NCI-H2196 (cell line): ENCODE data around the gene STK10.
A peak's percentile ranks its signal among the peaks of the same experiment; 100 is the strongest.

Experiments used
- DNase-seq: peaks from one replicate; lab custom pipeline; 2025; ENCODE audit not compliant: unreplicated experiment; lab: John Stamatoyannopoulos, UW

The STK10 gene

DNA sequence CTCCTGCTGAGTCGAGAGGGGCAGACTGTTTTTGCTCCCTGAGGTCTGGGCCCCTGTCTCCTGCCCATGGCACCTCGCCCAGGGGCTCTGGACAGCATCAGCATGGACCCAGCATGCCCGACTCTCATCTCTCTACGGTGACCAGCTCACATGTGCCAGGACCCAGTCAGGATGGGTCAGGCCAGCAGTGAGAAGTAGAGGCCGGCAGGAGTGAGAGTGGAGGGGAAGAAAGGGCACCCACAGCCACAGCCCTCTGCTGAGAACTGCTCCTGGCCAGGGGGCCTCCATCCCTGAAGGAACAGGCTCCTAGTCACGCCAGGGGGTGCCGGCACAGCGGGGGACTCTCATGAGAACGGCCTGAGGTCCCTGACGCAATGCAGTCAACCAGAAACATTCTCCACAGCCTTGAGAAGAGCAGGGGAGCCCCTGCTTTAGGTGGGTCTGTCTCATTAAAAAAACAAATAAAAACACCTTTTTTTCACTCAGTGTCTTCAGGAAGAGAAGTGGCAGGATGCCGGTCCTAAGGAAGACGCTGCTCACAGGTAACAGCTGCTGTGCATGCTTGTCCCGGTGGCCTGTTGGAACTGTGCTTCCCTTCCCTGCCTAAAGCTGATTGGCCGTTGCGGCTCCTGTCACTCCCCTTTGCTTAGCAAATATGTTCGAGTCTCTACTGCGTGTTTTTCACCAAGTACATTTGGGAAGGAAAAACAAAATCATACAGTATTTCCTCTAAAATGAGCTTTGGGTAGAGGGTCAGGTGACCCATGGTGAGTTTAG is 95.9 kb downstream of the STK10 start:
- no peak for DNase-seq

DNA sequence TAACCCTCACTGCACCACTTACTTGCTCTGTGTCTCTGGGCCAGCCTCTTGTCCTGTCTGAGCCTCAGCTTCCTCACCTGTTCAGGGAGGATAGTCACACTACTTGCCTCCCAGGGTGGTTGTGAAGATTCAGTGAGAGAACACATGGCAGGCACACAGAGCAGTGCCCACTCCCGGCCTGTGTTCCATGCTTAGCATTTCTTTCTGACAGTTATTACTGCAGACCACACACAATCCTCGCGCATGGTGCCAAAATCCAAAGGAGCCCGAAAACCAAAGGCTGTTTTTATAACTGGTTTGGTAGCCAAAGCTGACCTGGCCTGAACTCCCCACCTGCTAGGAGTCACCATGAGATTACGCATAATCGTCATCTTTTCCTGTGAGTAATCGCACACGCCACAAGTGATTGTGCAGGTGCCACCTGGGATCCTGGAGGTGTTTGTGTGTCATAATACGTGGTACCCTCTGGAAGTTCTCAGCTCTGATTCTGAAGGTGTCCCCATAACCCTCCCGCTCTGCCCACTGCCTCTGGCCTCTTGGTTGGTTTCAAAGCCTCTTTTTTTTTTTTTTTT is 97.0 kb downstream of the STK10 start:
- DNase-seq: no peak

- no peak for DNase-seq
These were observed 98.5 kb downstream of the STK10 start for GRCh38 chr5:172089298-172090117.

GRCh38 chr5:172088801-172089200 is 99.2 kb downstream of the STK10 start:
- DNase-seq: no peak

DNA sequence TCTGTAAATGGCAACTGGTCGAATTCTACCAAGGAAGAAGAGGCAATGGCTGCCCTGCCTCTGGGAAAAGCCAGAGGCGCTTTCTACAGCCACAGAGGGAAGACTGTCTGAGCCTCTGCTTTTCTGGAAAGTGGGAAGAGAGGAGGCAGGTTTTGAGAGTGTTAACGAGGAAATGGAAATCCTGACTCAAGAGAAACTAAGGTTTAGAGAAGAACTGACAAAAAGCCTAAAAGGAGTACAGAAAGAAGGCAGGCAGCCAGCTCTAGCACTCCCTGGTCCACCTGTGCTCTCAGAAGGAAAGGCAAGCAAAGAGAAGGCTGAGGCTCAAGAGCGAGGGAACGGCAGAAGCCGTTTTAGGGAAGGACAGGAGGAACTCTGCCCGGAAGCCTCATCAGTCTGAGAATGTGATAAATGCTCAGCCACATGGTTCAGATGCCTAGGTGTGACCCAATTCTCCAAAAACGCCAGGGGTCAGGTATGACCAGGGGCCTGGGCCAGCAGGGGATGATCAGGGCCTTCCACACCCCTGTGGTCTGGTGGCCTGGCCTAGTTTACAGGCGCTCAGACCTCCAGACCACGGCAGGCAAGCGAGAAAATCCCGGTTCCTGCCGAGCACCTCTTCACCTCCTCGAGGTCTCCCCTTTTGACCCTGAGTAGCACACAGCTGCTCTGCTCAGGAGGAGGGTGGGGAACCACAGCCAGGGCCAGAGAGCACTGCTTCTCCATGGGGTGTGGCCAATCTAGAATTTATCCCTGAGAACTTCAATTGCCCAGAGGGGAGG is 101.6 kb downstream of the STK10 start:
- DNase-seq: no peak

GRCh38 chr5:172085738-172086137 is 102.3 kb downstream of the STK10 start:
- no peak for DNase-seq

DNA sequence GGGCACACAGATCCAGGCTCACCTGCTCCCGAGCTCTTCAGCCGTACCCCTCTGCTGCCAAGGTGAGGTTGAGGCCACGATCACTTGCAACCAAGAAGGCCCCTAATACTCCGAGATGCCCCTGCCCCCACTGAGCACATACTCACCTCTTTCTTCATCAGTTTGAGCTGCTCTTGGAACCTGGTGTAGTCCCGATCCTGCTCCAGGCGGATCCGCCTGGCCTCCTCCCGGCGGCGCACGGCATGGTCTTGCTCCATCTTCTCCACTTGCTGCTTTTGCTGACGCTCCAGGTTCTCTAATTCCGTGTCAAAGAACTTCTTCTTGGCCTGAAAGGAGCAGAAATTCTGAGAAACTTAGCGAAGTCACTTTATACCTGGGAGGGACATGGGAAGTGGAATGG is 105.8 kb downstream of the STK10 start:
- DNase-seq: no peak

- no peak for DNase-seq
These were observed 108.1 kb downstream of the STK10 start for GRCh38 chr5:172079876-172080275.

DNA sequence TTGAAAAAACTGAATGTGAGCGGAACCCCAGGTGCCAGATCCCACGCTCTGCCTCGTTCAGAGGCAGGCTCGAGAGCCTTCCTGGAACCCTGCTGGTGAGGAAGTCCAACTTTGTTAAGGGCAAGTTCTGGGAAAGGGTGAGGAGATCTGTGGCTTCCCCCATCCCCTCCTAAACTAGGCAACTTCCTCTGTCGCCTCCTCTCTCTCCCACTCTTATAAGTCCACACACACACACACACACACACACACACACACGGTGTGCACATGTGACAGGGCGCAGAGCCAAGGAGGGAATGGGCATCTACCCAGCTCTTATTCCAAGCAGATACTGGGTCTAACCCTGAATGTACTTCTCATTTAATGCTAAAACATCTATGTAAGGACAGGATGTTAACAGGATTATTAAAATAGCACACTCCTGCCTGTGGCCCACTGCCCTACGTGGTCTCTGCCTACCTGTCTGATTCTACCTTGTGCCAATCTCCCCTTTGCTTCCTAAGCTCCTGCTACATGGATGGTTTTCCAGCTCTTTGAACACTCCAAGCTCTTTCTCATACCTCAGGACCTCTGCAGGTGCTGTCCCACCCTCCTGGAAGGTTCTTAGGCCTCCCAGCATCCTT is 109.2 kb downstream of the STK10 start:
- DNase-seq: no peak

- no peak for DNase-seq
These were observed 110.2 kb downstream of the STK10 start for GRCh38 chr5:172077664-172078425.

GRCh38 chr5:172076761-172077244 is 111.2 kb downstream of the STK10 start:
- no peak for DNase-seq

- DNase-seq: no peak
These were observed 112.4 kb downstream of the STK10 start for GRCh38 chr5:172075656-172076055.

DNA sequence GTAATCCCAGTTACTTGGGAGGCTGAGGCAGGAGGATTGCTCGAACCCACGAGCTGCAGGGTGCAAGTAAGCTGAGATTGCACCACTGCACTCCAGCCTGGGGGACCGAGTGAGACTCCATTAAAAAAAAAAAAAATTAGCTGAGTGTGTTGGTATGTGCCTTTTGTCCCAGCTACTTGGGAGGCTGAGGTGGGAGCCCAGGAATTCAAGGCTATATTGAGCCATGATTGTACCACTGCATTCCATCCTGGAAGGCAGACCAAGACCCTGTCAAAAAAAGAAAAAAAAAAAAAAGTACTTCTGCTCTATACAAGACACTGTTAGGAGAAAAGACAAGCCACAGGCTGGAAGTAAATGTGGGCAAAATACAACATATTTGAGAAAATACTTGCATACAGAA is 113.1 kb downstream of the STK10 start:
- DNase-seq: no peak

- no peak for DNase-seq
These were observed 116.6 kb downstream of the STK10 start for GRCh38 chr5:172071309-172071875.

DNA sequence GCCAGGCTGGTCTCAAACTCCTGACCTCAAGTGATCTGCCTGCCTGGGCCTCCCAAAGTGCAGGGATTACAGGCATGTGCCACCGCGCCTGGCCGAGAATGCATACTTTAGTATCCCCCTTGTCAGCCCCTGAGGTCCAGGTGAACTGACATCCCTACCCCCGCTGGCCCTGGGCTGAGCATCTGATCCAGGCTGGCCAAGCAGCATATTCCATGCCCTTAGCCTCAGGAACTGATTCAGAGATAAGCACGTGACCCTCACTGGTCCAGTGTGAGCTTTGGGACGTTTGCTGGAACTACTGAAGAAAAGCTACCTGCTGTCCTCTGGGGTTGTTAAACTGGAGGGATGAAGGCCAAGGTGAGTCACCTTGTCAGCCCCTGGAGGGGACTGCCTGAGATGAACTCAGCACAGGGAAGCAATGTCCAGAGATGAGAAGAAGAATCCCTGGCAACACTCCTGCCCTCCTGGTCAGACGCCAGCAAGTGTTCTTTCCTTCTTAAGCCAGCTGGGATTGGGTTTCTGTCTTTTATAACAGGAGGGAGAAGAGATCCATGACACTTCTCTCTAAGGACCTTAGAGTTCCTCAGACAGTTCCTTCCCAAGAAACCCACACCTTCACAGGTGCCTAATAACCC is 122.5 kb downstream of the STK10 start:
- peak; percentile 28 for DNase-seq

- no peak for DNase-seq
These were observed 123.3 kb downstream of the STK10 start for GRCh38 chr5:172064766-172065165.

GRCh38 chr5:172064358-172064757 is 123.7 kb downstream of the STK10 start:
- DNase-seq: no peak

- no peak for DNase-seq
These were observed 124.4 kb downstream of the STK10 start for GRCh38 chr5:172063463-172064235.
